HL-60 (cell line): ENCODE data around the gene CD302.
"Not testable (repeated sequence)": the region's sequence is repeated elsewhere in the genome, so short reads cannot be mapped to it uniquely, and the experiment has no call there.

Experiments
- DNase-seq, 2 experiments: peaks; one replicate each; pipeline ENCODE4 v3.0.0-alpha.2; 2010 to 2020; ENCODE audit warnings: low read depth in 1 of 2, low spot score in 1 of 2
- H3K27ac ChIP-seq: fragments of 250-450 bp; sonication (Bioruptor Pico); replicated peaks from 2 replicates; pipeline ENCODE4 v1.5.1; 2020; ENCODE audit warnings: mild to moderate bottlenecking, moderate library complexity
- H3K27me3 ChIP-seq: fragments of 250-450 bp; sonication (Bioruptor Pico); 2 replicates; pipeline ENCODE4 v1.5.1; 2021; ENCODE audit warnings: mild to moderate bottlenecking, moderate library complexity; ENCODE audit not compliant: insufficient read depth, poor library complexity, severe bottlenecking
- H3K4me3 ChIP-seq: replicated peaks from 2 replicates; pipeline ENCODE4 v1.5.1; 2011; ENCODE audit warnings: mild to moderate bottlenecking, control low read depth, low read length; ENCODE audit not compliant: insufficient read depth
- GABPA ChIP-seq: IDR thresholded peaks from 2 replicates; pipeline ENCODE4 v1.6.1; 2012; ENCODE audit warnings: low read depth
- POLR2AphosphoS5 ChIP-seq: IDR thresholded peaks from 2 replicates; pipeline ENCODE4 v1.6.1; 2012; ENCODE audit warnings: low read depth
- SPI1 ChIP-seq: IDR thresholded peaks from 2 replicates; pipeline ENCODE4 v1.6.1; 2012; ENCODE audit warnings: low read depth, mild to moderate bottlenecking, borderline replicate concordance
- TF ChIP-seq, protein P1 (sequence below): IDR thresholded peaks from 2 replicates; pipeline ENCODE4 v1.6.1; 2012; ENCODE audit warnings: low read depth; ENCODE audit not compliant: insufficient replicate concordance
- TF ChIP-seq, protein P2 (sequence below): IDR thresholded peaks from one replicate; pipeline ENCODE4 v1.5.1; 2011; ENCODE audit warnings: low read length, control low read depth, inconsistent platforms; ENCODE audit not compliant: insufficient read depth

Gene CD302

DNA sequence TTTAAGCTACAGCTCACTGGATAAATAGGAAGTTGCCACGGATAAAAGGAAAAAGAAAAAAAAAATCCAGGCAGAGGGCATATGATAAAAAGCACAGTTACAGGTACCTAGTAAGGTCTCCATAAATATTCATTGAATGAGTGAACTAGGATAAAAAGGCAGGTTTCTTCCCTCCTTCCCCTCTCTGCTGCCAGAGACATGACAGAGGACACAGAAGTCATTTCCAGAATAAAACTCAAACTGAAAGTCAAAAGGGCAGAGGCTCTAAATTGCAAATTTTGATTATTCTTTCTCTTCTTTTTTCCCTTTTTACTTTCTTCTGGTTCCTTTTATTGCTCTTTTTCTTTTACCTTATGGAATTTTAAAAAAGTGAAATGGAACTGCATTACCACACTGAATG is 7.7 kb downstream of the CD302 start:
- no peak overlapping the region for H3K4me3 ChIP-seq
- H3K27ac ChIP-seq: no peak overlapping the region
- no peak for DNase-seq
- no peak for TF ChIP-seq GABPA
- TF ChIP-seq SPI1: no peak
- TF ChIP-seq, protein P1, sequence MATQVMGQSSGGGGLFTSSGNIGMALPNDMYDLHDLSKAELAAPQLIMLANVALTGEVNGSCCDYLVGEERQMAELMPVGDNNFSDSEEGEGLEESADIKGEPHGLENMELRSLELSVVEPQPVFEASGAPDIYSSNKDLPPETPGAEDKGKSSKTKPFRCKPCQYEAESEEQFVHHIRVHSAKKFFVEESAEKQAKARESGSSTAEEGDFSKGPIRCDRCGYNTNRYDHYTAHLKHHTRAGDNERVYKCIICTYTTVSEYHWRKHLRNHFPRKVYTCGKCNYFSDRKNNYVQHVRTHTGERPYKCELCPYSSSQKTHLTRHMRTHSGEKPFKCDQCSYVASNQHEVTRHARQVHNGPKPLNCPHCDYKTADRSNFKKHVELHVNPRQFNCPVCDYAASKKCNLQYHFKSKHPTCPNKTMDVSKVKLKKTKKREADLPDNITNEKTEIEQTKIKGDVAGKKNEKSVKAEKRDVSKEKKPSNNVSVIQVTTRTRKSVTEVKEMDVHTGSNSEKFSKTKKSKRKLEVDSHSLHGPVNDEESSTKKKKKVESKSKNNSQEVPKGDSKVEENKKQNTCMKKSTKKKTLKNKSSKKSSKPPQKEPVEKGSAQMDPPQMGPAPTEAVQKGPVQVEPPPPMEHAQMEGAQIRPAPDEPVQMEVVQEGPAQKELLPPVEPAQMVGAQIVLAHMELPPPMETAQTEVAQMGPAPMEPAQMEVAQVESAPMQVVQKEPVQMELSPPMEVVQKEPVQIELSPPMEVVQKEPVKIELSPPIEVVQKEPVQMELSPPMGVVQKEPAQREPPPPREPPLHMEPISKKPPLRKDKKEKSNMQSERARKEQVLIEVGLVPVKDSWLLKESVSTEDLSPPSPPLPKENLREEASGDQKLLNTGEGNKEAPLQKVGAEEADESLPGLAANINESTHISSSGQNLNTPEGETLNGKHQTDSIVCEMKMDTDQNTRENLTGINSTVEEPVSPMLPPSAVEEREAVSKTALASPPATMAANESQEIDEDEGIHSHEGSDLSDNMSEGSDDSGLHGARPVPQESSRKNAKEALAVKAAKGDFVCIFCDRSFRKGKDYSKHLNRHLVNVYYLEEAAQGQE: no peak
- TF ChIP-seq, protein P2, sequence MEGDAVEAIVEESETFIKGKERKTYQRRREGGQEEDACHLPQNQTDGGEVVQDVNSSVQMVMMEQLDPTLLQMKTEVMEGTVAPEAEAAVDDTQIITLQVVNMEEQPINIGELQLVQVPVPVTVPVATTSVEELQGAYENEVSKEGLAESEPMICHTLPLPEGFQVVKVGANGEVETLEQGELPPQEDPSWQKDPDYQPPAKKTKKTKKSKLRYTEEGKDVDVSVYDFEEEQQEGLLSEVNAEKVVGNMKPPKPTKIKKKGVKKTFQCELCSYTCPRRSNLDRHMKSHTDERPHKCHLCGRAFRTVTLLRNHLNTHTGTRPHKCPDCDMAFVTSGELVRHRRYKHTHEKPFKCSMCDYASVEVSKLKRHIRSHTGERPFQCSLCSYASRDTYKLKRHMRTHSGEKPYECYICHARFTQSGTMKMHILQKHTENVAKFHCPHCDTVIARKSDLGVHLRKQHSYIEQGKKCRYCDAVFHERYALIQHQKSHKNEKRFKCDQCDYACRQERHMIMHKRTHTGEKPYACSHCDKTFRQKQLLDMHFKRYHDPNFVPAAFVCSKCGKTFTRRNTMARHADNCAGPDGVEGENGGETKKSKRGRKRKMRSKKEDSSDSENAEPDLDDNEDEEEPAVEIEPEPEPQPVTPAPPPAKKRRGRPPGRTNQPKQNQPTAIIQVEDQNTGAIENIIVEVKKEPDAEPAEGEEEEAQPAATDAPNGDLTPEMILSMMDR: no peak
- TF ChIP-seq POLR2AphosphoS5: no peak
- no peaks in the 10 kb centered on the region for H3K27me3 ChIP-seq

DNA sequence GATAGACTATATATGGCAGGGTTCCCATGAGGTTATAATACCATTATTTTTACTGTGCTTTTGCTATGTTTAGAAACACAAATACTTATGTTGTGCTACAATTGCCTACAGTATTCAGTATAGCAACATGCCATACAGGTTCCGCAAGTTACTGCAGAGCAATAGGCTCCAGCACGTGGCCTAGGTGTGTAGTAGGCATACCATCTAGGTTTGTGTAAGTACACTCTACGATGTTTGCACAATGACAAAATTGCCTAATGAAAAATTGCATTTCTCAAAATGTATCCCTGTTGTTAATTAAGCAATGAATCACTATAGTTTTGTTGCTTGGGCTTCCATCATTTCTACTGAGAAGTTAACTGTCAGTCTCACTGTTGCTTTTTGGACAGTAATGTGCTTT is 9.8 kb downstream of the CD302 start:
- TF ChIP-seq, protein P2: no peak
- TF ChIP-seq GABPA (no peak), POLR2AphosphoS5 (no peak), SPI1 (no peak)
- TF ChIP-seq, protein P1: no peak
- peak in 1 of 2 experiments; percentile 47 for DNase-seq

DNA sequence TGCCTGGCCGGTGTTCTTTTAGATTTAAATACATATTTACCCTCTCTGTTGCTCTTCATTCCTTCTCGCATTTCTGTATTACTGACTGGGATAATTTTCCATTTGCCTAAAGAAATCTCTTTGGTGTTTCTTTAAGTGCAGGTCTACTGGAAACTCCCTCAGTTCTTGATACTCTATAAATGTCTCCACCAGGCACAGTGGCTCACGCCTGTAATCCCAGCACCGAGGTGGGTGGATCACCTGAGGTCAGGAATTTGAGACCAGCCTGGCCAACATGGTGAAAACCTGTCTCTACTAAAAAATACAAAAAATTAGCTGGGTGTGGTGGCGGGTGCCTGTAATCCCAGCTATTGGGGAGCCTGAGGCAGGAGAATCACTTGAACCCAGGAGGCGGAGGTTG is 10.4 kb downstream of the CD302 start:
- not testable (repeated sequence) for H3K4me3 ChIP-seq, H3K27me3 ChIP-seq, DNase-seq, H3K27ac ChIP-seq

More for the DNA sequence above, 9.8 kb downstream of the CD302 start:
- no peak overlapping the region for H3K27ac ChIP-seq
- no peak overlapping the region for H3K4me3 ChIP-seq
- H3K27me3 ChIP-seq: no peaks in the 10 kb centered on the region

DNA sequence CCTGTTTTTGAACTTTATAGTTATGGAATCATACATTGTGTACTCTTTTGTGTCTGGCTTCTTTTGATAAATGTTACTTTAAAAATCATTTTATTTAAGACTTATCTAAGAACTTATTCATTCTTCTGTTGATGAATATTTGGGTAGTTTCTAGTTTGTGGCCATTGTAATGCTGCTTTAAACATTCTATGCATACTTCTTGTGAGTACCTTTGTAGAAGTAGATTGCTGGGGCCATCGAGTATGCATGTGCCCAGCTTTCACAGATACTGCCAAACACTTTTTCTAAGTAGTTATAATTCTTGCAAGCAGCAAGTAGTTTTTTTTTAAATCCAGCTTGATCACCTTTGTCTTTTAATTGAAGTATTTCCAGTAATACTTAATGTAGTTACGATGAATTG is 11.1 kb downstream of the CD302 start:
- TF ChIP-seq POLR2AphosphoS5 (no peak), GABPA (no peak), SPI1 (no peak)
- TF ChIP-seq, protein P2: no peak
- TF ChIP-seq, protein P1: no peak
- Histone ChIP-seq H3K4me3 (no peak overlapping the region), H3K27ac (no peak overlapping the region), H3K27me3 (no peaks in the 10 kb centered on the region)
- no peak for DNase-seq
